ENCODE results near the gene MMS22L. TPM values are rescaled to one million over a fixed set of nuclear protein-coding genes. Genes with fewer than 3 reads are reported as not detected.

MMS22L gene
- total and polyA plus RNA-seq, 2 of the 13 experiments (the other 11 are each of a cell fraction or from before 2014, with no cell fraction given): 6.2 to 32.9 TPM

DNA sequence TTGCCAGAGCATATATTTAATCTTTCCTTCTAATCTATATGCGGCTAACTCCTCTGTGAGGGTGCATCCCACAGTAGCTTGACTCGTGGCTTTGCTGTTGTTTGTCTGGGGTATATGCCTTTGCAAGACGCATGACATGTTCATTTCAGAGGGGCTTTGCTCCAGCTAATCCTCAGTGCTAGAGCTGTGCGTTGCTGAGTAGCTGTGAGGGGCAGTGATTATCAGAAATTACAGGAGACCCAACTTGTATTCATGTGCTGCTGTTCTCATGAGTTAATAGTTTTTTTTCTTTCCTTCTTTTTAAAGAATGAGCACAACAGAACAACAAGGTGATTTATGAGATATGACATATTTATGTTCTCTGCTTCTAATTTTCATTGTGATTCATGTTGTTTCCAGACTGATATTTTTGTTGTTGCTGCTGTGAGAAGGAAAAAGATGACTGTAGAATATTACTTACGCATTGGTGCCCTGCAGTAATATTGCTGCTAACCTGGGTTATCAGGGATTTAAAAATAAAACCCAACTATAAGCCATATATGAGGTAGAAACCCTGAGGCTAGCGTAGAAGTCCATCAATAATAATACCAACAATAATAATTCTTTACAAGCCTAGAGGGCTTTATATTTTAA, 190.2 kb downstream of the MMS22L start:
- no peaks in the 10 kb centered on the region for H3K9me3 ChIP-seq (ENCODE audit: low read length)
- DNase-seq (ENCODE audit: low spot score): no peak
- no peaks in the 10 kb centered on the region for H4K20me1 ChIP-seq (ENCODE audit: insufficient read depth, low read length)
- H3K9ac ChIP-seq (ENCODE audit: insufficient read depth, low read depth, low read length): no peak overlapping the region
- H3K27ac ChIP-seq (ENCODE audit: extremely low read length, insufficient read depth, low read length): no peak overlapping the region
- no peak for FAIRE-seq
- H2AFZ ChIP-seq (ENCODE audit: low read length): no peak overlapping the region
- no peaks in the 10 kb centered on the region for H3K36me3 ChIP-seq (replicated peaks in 1 of 2; ENCODE audit: control insufficient read depth in 1 of 2, insufficient read depth in 2 of 2, low read length in 2 of 2)
- POLR2A ChIA-PET: no interaction called here
- CTCF ChIA-PET (ENCODE audit: low intra/inter-chr PET ratio, low total read pairs): no interaction called here
- H3K79me2 ChIP-seq (ENCODE audit: insufficient read depth, low read length): no peaks in the 10 kb centered on the region
- intact Hi-C loops (cut with micrococcal nuclease; ENCODE audit: unreplicated experiment) (no loop called here), in situ Hi-C loops (cut with HindIII; ENCODE audit: extremely low pct_ligation_motif_present, low pct_unique_long_range_greater_than_20kb) (no loop called here)
- WGBS (ENCODE audit: low lambda C conversion rate): 0% methylated on average over 6 of the region's 6 CpGs
- BruUV-seq (replicated peaks): no TSS peak
- H3K27me3 ChIP-seq (ENCODE audit: control insufficient read depth in 1 of 2, insufficient read depth in 2 of 2, low read length in 2 of 2): peaks cover 0 to 2% of the 10 kb centered on the region in 2 experiments; a peak in 3 of 5 replicates
- H3K4me1 ChIP-seq (ENCODE audit: insufficient read depth, low read length): no peaks in the 10 kb centered on the region
- H3K4me3 ChIP-seq (replicated peaks in 1 of 3; ENCODE audit: insufficient read depth in 1 of 3, low read depth in 2 of 3, low read length in 3 of 3): no peak overlapping the region
- no peak overlapping the region for H3K4me2 ChIP-seq (ENCODE audit: low read depth, low read length)
- no peak for ATAC-seq
- TF ChIP-seq TRIM22 (IDR thresholded peaks at IDR 0.05): no peak
- TF ChIP-seq TOPORS (CRISPR knock-in tag; IDR thresholded peaks at IDR 0.05): no peak
- no peak for TF ChIP-seq ZNF274 (CRISPR knock-in tag; IDR thresholded peaks at IDR 0.05)
- TF ChIP-seq TARDBP (CRISPR knock-in tag; IDR thresholded peaks at IDR 0.05): no peak
- TF ChIP-seq, protein P1, sequence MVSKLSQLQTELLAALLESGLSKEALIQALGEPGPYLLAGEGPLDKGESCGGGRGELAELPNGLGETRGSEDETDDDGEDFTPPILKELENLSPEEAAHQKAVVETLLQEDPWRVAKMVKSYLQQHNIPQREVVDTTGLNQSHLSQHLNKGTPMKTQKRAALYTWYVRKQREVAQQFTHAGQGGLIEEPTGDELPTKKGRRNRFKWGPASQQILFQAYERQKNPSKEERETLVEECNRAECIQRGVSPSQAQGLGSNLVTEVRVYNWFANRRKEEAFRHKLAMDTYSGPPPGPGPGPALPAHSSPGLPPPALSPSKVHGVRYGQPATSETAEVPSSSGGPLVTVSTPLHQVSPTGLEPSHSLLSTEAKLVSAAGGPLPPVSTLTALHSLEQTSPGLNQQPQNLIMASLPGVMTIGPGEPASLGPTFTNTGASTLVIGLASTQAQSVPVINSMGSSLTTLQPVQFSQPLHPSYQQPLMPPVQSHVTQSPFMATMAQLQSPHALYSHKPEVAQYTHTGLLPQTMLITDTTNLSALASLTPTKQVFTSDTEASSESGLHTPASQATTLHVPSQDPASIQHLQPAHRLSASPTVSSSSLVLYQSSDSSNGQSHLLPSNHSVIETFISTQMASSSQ (IDR thresholded peaks at IDR 0.05; ENCODE audit: low read depth): no peak
- TF ChIP-seq, protein P1 (CRISPR knock-in tag; IDR thresholded peaks at IDR 0.05; ENCODE audit: borderline replicate concordance): no peak
- TF ChIP-seq ZKSCAN8 (CRISPR knock-in tag; IDR thresholded peaks at IDR 0.05; ENCODE audit: borderline replicate concordance): no peak
- no peak for TF ChIP-seq PLRG1 (conservative IDR thresholded peaks at IDR 0.05)
- no peak for TF ChIP-seq AKNA (CRISPR knock-in tag; IDR thresholded peaks at IDR 0.05; ENCODE audit: borderline replicate concordance)
- TF ChIP-seq ZNF3 (CRISPR knock-in tag; IDR thresholded peaks at IDR 0.05): no peak
- TF ChIP-seq SKIL (CRISPR knock-in tag; IDR thresholded peaks at IDR 0.05; ENCODE audit: borderline replicate concordance): no peak
- TF ChIP-seq ISL2 (CRISPR knock-in tag; IDR thresholded peaks at IDR 0.05): no peak

All from HepG2 (cell line).